Heart left ventricle (tissue), 16 donors: ENCODE measurements around the gene CXXC4. TPM values are rescaled to one million over a fixed set of nuclear protein-coding genes. Genes with fewer than 3 reads are reported as not detected.

Source experiments
- ATAC-seq, 4 donors: fragments of 200-7000 bp; cut with Tn5 transposase; one replicate each; pipeline ENCODE4 v1.9.1; 2020 to 2022; ENCODE audit warnings: moderate library complexity in 4 of 4, mild to moderate bottlenecking in 3 of 4, moderate number of reproducible peaks in 1 of 4
- DNase-seq, 5 donors: peaks; one replicate each; pipeline ENCODE4 v3.0.0-alpha.2; 2020
- H3K27ac ChIP-seq, 12 donors: fragments of 200-600 bp; sonication (generic) in 4 of 12; one replicate each; pipeline versions ENCODE4 v1.5.0 to v1.8.0; 2016 to 2022; ENCODE audit warnings: mild to moderate bottlenecking in 2 of 12
- H3K27me3 ChIP-seq, 9 donors: fragments of 200-600 bp; sonication (generic) in 2 of 9; one replicate each; pipeline versions ENCODE4 v1.5.1 to v1.8.0; 2016 to 2022; ENCODE audit warnings: mild to moderate bottlenecking in 3 of 9
- H3K36me3 ChIP-seq, 9 donors: fragments of 200-600 bp; sonication (generic) in 2 of 9; one replicate each; pipeline versions ENCODE4 v1.5.0 to v1.8.0; 2018 to 2022; ENCODE audit warnings: mild to moderate bottlenecking in 2 of 9
- H3K4me1 ChIP-seq, 12 donors: fragments of 200-600 bp; sonication (generic) in 4 of 12; one replicate each; pipeline versions ENCODE4 v1.5.0 to v1.8.0; 2016 to 2022; ENCODE audit warnings: mild to moderate bottlenecking in 3 of 12
- H3K4me3 ChIP-seq, 12 donors: fragments of 200-600 bp; sonication (generic) in 4 of 12; one replicate each; pipeline versions ENCODE4 v1.5.0 to v1.8.0; 2017 to 2022; ENCODE audit warnings: mild to moderate bottlenecking in 9 of 12, moderate library complexity in 4 of 12
- H3K9me3 ChIP-seq, 12 donors: fragments of 200-600 bp; sonication (generic) in 4 of 12; one replicate each; pipeline versions ENCODE4 v1.5.0 to v1.8.0; 2016 to 2022; ENCODE audit warnings: mild to moderate bottlenecking in 1 of 12
- CTCF ChIP-seq, 12 donors: fragments of 200-600 bp; sonication (generic) in 4 of 12; IDR thresholded peaks; one replicate each; pipeline versions ENCODE4 v1.5.0 to v1.8.0; 2018 to 2022; ENCODE audit warnings: antibody characterized with exemption in 12 of 12, mild to moderate bottlenecking in 5 of 12
- POLR2A ChIP-seq, 2 donors: fragments of 450-650 bp; IDR thresholded peaks; one replicate each; pipeline ENCODE4 v1.6.1; 2017; ENCODE audit warnings: antibody characterized with exemption in 2 of 2, mild to moderate bottlenecking in 2 of 2, moderate library complexity in 2 of 2
- WGBS, 4 donors: extraction: QIAGEN DNeasy Blood & Tissue Kit in 2 of 4; methylation state at CpG; one replicate each; pipeline versions ENCODE4 v1.1.5 to v1.1.7; 2013 to 2018; 5-methylcytosine and 5-hydroxymethylcytosine counted together
- intact Hi-C, 10 donors: fragments of 100-400 bp; cut with DNase I; formaldehyde crosslinking; loops; one replicate each; pipeline versions ENCODE4 v1.11.1 to v1.14.2; 2022
- polyA plus RNA-seq, 2 donors: library from polyadenylated mRNA; stranded (reverse); fragments of 200-250 nt; gene quantifications; one replicate each; pipeline ENCODE4 v1.2.3, GENCODE V29; 2013
- total RNA-seq, 9 donors: library from RNA; depleted of rRNA in 2 of 9; stranded (reverse); fragments of >200 nt in 2 of 9; fragmentation: NEBNext Ultra II Directional in 3 of 9; extraction: Animal tissue kit (Norgen Biotek cat#: 25700) in 3 of 9; gene quantifications; one replicate each; pipeline versions ENCODE4 v1.1.0 to v1.2.4, GENCODE V29; 2016 to 2023
- donor health status: ischemic (EF 13 %, LVEDD 7.1; RV severe dilation, severe dysfunction).
- donor health status: healthy with polysubstance abuse.
- donor health status: DM: no; HTN: yes; CAD: no.
- donor health status: DM: no; HTN: no; CAD: no.
- donor health status: ischemic (EF 25% LVEDD 6.9; RV normal size, moderate dysfunction).
- donor health status: ischemic (EF 25% LVEDD 5.7; RV mildly dilated, moderate dysfunction).
- donor health status: healthy.
- donor health status: DM: yes; HTN: yes; CAD: no.
- donor health status: ischemic (EF 35%, LVEDD 5.7; RV mildly dilated, moderate dysfunction).
- donor health status: nonischemic (EF 11% LVEDD 7.7; RV severe dilation, severe dysfunction).
- donor health status: DM: yes; HTN: yes; CAD: no.
- donor health status: PGD.
- donor health status: ischemic (EF 29% LVEDD 5.4; RV normal size, mild dysfunction).
- donor health status: nonischemic (EF 23%, LVEDD 6.1; RV moderate dilation, normal function).

The CXXC4 gene
- total and polyA plus RNA-seq, 11 donors = 0.58 to 7.3 (median 3.3) TPM

- WGBS, 4 donors = 68 to 77% (median 72%) methylated on average over 3 of the region's 3 CpGs
- Histone ChIP-seq H3K36me3 (no peaks in the 10 kb centered on the region), H3K4me3 (peak overlapping the region in 8 of 12 donors; percentile 40 to 74 (median 62)), H3K27me3 (peaks cover 0 to 52% (median 0%) of the 10 kb centered on the region in 9 donors), H3K27ac (peak overlapping the region in 8 of 12 donors; percentile 35 to 89 (median 81)), H3K9me3 (no peaks in the 10 kb centered on the region), H3K4me1 (peaks cover 0 to 38% (median 11%) of the 10 kb centered on the region in 12 donors)
- no peak for DNase-seq
- intact Hi-C loops = loop anchor here in 3 of 10 donors (5.0 to 10.0 kb wide), 5 partner anchors 242 to 982 kb away; partner anchors contain the start of gene PPA2 (in 2 of the 3)
- TF ChIP-seq CTCF (IDR thresholded peaks at IDR 0.05) (no peak), POLR2A (IDR thresholded peaks at IDR 0.05) (no peak)
- no peak for ATAC-seq
Measured at GRCh38 chr4:104493081-104493831, 1.4 kb downstream of the CXXC4 start.

- Histone ChIP-seq H3K27ac (peak overlapping the region in 9 of 12 donors; percentile 58 to 90 (median 83)), H3K9me3 (no peaks in the 10 kb centered on the region), H3K4me1 (peaks cover 0 to 36% (median 11%) of the 10 kb centered on the region in 12 donors), H3K4me3 (peak overlapping the region in 11 of 12 donors; percentile 55 to 78 (median 63)), H3K36me3 (no peaks in the 10 kb centered on the region), H3K27me3 (peaks cover 0 to 57% (median 0%) of the 10 kb centered on the region in 9 donors)
- no peak for TF ChIP-seq CTCF (IDR thresholded peaks at IDR 0.05)
- TF ChIP-seq POLR2A (IDR thresholded peaks at IDR 0.05) = no peak
- intact Hi-C loops = loop anchor here in 3 of 10 donors (5.0 to 10.0 kb wide), 5 partner anchors 243 to 983 kb away; partner anchors contain the start of gene PPA2 (in 2 of the 3)
- WGBS, 4 donors = 10 to 14% (median 11%) methylated on average over 7 of the region's 7 CpGs
- ATAC-seq (peak in 1 of 4 donors; percentile 10), DNase-seq (no peak)
Measured at GRCh38 chr4:104492183-104492771, 2.4 kb downstream of the CXXC4 start.

GRCh38 chr4:104491481-104492182 is 3.1 kb downstream of the CXXC4 start:
- peak in 2 of 4 donors; percentile 21 to 49 for ATAC-seq
- intact Hi-C loops = loop anchor here in 3 of 10 donors (5.0 to 10.0 kb wide), 5 partner anchors 243 to 983 kb away; partner anchors contain the start of gene PPA2 (in 2 of the 3)

More at GRCh38 chr4:104491481-104492182, 3.1 kb downstream of the CXXC4 start:
- H3K4me1 ChIP-seq = peaks cover 0 to 36% (median 11%) of the 10 kb centered on the region in 12 donors
- H3K4me3 ChIP-seq = peak overlapping the region in 11 of 12 donors; percentile 55 to 78 (median 63)
- WGBS, 4 donors = 1 to 2% (median 1%) methylated on average over 18 to 47 of the region's 47 CpGs
- TF ChIP-seq POLR2A (IDR thresholded peaks at IDR 0.05) (no peak), CTCF (IDR thresholded peaks at IDR 0.05) (peak in 1 of 12 donors; percentile 12)
- no peaks in the 10 kb centered on the region for H3K9me3 ChIP-seq
- peak in 3 of 5 donors; percentile 43 to 72 (median 58) for DNase-seq
- no peaks in the 10 kb centered on the region for H3K36me3 ChIP-seq
- peak overlapping the region; percentile 42 to 90 (median 82) for H3K27ac ChIP-seq
- H3K27me3 ChIP-seq = peaks cover 0 to 54% (median 0%) of the 10 kb centered on the region in 9 donors
